Mesendoderm (in vitro differentiated cells): Measurements from ENCODE around the gene PCIF1. TPM values are rescaled to one million over a fixed set of nuclear protein-coding genes. Genes with fewer than 3 reads are reported as not detected.
A peak's percentile ranks its signal among the peaks of the same experiment; 100 is the strongest.

Experiments used
- DNase-seq: peaks from one replicate; pipeline ENCODE4 v3.0.0; 2013
- H2AK5ac ChIP-seq: 2 replicates; pipeline ENCODE4 v1.6.1; 2013; ENCODE audit warnings: low read length, inconsistent platforms
- H2BK120ac ChIP-seq: 2 replicates; pipeline ENCODE4 v1.6.1; 2013; ENCODE audit warnings: low read depth, mild to moderate bottlenecking, low read length, moderate library complexity, mixed read lengths
- H2BK15ac ChIP-seq: replicated peaks from 2 replicates; pipeline ENCODE4 v1.6.1; 2013; ENCODE audit warnings: low read depth, mild to moderate bottlenecking, moderate library complexity
- H2BK5ac ChIP-seq: 2 replicates; pipeline ENCODE4 v1.6.1; 2013; ENCODE audit warnings: low read length, inconsistent platforms
- H3K18ac ChIP-seq: 2 replicates; pipeline ENCODE4 v1.6.1; 2013; ENCODE audit warnings: mild to moderate bottlenecking, low read length, mixed read lengths
- H3K23ac ChIP-seq: one replicate; pipeline ENCODE4 v1.6.1; 2013; ENCODE audit warnings: low read length
- H3K27ac ChIP-seq: 2 replicates; pipeline ENCODE4 v1.5.1; 2013; ENCODE audit warnings: low read depth, mild to moderate bottlenecking, inconsistent platforms, low read length, moderate library complexity
- H3K27me3 ChIP-seq: 2 replicates; pipeline ENCODE4 v1.6.1; 2013; ENCODE audit warnings: low read length, control low read depth, mild to moderate bottlenecking, inconsistent platforms; ENCODE audit not compliant: insufficient read depth, poor library complexity
- H3K36me3 ChIP-seq: 2 replicates; pipeline ENCODE4 v1.6.1; 2013; ENCODE audit warnings: low read length, inconsistent platforms; ENCODE audit not compliant: control insufficient read depth, insufficient read depth
- H3K4ac ChIP-seq: one replicate; pipeline ENCODE4 v1.6.1; 2013; ENCODE audit warnings: low read depth, mild to moderate bottlenecking, low read length, moderate library complexity
- H3K4me1 ChIP-seq: 2 replicates; pipeline ENCODE4 v1.6.1; 2013; ENCODE audit warnings: low read depth, low read length, inconsistent platforms; ENCODE audit not compliant: control insufficient read depth
- H3K4me2 ChIP-seq: 2 replicates; pipeline ENCODE4 v1.6.1; 2013; ENCODE audit warnings: low read length
- H3K4me3 ChIP-seq: 2 replicates; pipeline ENCODE4 v1.5.1; 2013; ENCODE audit warnings: mild to moderate bottlenecking, low read length
- H3K56ac ChIP-seq: one replicate; pipeline ENCODE4 v1.6.1; 2013; ENCODE audit warnings: low read length
- H3K79me1 ChIP-seq: 2 replicates; pipeline ENCODE4 v1.6.1; 2013; ENCODE audit warnings: low read length, inconsistent platforms
- H3K79me2 ChIP-seq: 2 replicates; pipeline ENCODE4 v1.6.1; 2013; ENCODE audit warnings: mild to moderate bottlenecking, low read length; ENCODE audit not compliant: control insufficient read depth, insufficient read depth
- H3K9ac ChIP-seq: 2 replicates; pipeline ENCODE4 v1.6.1; 2013; ENCODE audit warnings: low read length, inconsistent platforms
- H4K5ac ChIP-seq: one replicate; pipeline ENCODE4 v1.6.1; 2013; ENCODE audit warnings: low read length
- H4K8ac ChIP-seq: one replicate; pipeline ENCODE4 v1.6.1; 2013; ENCODE audit warnings: low read depth, mild to moderate bottlenecking, control low read depth, low read length, moderate library complexity
- WGBS: extraction: QIAGEN DNeasy Blood & Tissue Kit; methylation state at CpG from one replicate; pipeline ENCODE4 v1.1.7; 2013; ENCODE audit warnings: low lambda C conversion rate, missing lambda C conversion rate; ENCODE audit not compliant: insufficient coverage; ENCODE audit errors: extremely low coverage; 5-methylcytosine and 5-hydroxymethylcytosine counted together
- polyA plus RNA-seq, 2 experiments: library from polyadenylated mRNA; stranded (reverse); fragments of 200-250 nt; gene quantifications; one replicate each; pipeline ENCODE4 v1.2.3, GENCODE V29; 2013

PCIF1 gene
- polyA plus RNA-seq (2013, experiment 1 of 2), result 21.6 TPM
- polyA plus RNA-seq (2013, experiment 2 of 2), result 20.1 TPM

GRCh38 chr20:45934586-45935415 is at the start of gene PCIF1:
Gene PCIF1 (plus strand): TSS chr20:45934683. CDS start chr20:45939000, 4,317 bp downstream.
- peak within 1 kb of the TSS; percentile 77 for H2BK5ac ChIP-seq
- H3K4me3 ChIP-seq, result peak within 1 kb of the TSS; percentile 95
- H2BK120ac ChIP-seq, result peak within 1 kb of the TSS; percentile 76
- H3K18ac ChIP-seq, result peak within 1 kb of the TSS; percentile 97
- peak within 1 kb of the TSS; percentile 82 for H3K23ac ChIP-seq
- peaks cover 7% of the 10 kb centered on the region for H3K36me3 ChIP-seq
- H3K79me1 ChIP-seq, result peaks cover 11% of the 10 kb centered on the region
- H3K4me2 ChIP-seq, result peak within 1 kb of the TSS; percentile 98
- H2AK5ac ChIP-seq, result peak within 1 kb of the TSS; percentile 35
- H4K5ac ChIP-seq, result no peak within 1 kb of the TSS
- peaks cover 5% of the 10 kb centered on the region for H3K4me1 ChIP-seq
- peak; percentile 98 for DNase-seq
- no peak within 1 kb of the TSS for H2BK15ac ChIP-seq
- peak within 1 kb of the TSS; percentile 98 for H3K27ac ChIP-seq
- H3K4ac ChIP-seq, result peak within 1 kb of the TSS; percentile 99
- peak within 1 kb of the TSS; percentile 90 for H3K56ac ChIP-seq
- no peaks in the 10 kb centered on the region for H3K27me3 ChIP-seq
- peak within 1 kb of the TSS; percentile 90 for H3K9ac ChIP-seq
- peak within 1 kb of the TSS; percentile 82 for H4K8ac ChIP-seq
- H3K79me2 ChIP-seq, result peaks cover 7% of the 10 kb centered on the region
- WGBS, result no CpG with 5 or more reads among the region's 102 CpGs

DNA sequence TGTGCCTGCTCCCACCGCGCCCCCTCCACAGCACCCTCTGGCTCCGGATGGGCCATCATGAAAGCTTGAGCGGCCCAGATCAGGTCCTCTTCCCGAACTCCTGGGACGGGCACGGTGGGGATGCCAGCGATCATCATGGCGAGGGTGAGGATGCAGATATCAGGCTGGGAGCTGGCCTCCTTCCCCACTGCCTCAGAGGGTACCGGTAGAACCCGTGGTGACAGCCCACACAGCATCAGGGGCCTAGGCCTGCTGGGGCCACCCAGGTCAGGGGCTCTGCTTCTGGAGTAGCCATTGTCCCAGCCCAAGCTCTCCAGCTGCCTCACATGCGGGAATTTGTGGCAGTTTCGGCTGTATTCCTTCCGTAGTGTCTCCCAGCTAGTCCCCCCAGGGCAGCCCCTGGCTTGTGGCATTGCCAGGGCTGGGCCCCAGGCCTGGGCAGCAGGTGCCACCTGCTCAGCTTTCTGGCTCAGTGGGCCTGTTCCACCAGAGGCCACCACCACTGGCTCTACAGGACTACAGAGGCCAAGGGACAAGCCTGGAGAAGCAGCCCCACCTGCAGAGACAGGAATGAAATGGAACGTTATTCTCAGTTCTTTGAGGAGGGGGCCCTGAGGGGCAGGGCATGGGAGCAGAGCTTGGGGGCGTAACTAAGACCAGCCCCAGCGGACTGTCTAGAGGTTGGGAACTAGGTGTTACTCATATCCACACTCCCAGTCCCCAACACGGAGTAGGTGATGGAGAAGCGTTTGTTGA is 47.7 kb upstream of the PCIF1 start:
- Histone ChIP-seq H3K4me1 (no peaks in the 10 kb centered on the region), H2BK120ac (no peak overlapping the region)

DNA sequence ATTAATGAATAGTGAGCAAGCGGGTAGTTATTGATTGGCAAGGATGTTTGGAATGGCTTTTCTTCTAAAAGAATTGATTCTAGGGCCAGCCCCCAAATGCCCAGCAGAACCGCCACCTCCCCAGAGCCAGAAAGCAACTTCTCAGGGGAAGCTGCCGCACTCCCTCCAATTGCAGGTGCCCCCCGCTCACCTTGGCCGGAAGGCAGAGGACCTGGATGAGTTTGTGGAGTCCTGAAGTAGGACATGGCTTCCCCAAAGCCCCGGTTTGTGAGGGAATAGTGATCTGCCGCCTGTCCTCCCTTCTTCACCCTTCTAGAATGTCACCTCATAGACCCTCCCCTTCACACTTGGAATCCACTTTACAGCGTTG is 47.2 kb upstream of the PCIF1 start, which contains the start of gene SPATA25:
Gene SPATA25, minus strand, starts transcription at position 277 of the 370 bp plus-strand sequence. Its CDS starts 32 bp downstream, at position 245.
- DNase-seq, result no peak
- H3K56ac ChIP-seq, result no peak within 1 kb of the TSS
- no CpG with 5 or more reads among the region's 8 CpGs for WGBS
- peaks cover 2% of the 10 kb centered on the region for H3K79me2 ChIP-seq
- no peak within 1 kb of the TSS for H4K8ac ChIP-seq
- no peaks in the 10 kb centered on the region for H3K27me3 ChIP-seq
- no peak within 1 kb of the TSS for H3K27ac ChIP-seq
- H3K4me2 ChIP-seq, result no peak within 1 kb of the TSS
- H3K36me3 ChIP-seq, result peaks cover 7% of the 10 kb centered on the region
- no peak within 1 kb of the TSS for H3K4me3 ChIP-seq
- no peak within 1 kb of the TSS for H2BK120ac ChIP-seq
- no peak within 1 kb of the TSS for H3K4ac ChIP-seq
- no peak within 1 kb of the TSS for H2BK15ac ChIP-seq
- H3K79me1 ChIP-seq, result peaks cover 2% of the 10 kb centered on the region
- no peak within 1 kb of the TSS for H3K23ac ChIP-seq
- H2BK5ac ChIP-seq, result no peak within 1 kb of the TSS
- no peak within 1 kb of the TSS for H3K9ac ChIP-seq
- H3K18ac ChIP-seq, result no peak within 1 kb of the TSS
- H2AK5ac ChIP-seq, result no peak within 1 kb of the TSS
- no peak within 1 kb of the TSS for H4K5ac ChIP-seq
- H3K4me1 ChIP-seq, result no peaks in the 10 kb centered on the region

More for the DNA sequence above, 47.7 kb upstream of the PCIF1 start:
- no peak overlapping the region for H3K27ac ChIP-seq
- no peak overlapping the region for H3K56ac ChIP-seq
- H3K79me1 ChIP-seq, result peaks cover 2% of the 10 kb centered on the region
- H2BK5ac ChIP-seq, result no peak overlapping the region
- no peak overlapping the region for H3K9ac ChIP-seq
- H3K79me2 ChIP-seq, result peaks cover 2% of the 10 kb centered on the region
- WGBS, result no CpG with 5 or more reads among the region's 19 CpGs
- H3K23ac ChIP-seq, result no peak overlapping the region
- no peak overlapping the region for H3K4ac ChIP-seq
- H3K4me2 ChIP-seq, result no peak overlapping the region
- peaks cover 7% of the 10 kb centered on the region for H3K36me3 ChIP-seq
- H3K4me3 ChIP-seq, result no peak overlapping the region
- no peak overlapping the region for H2BK15ac ChIP-seq
- no peak overlapping the region for H2AK5ac ChIP-seq
- H4K5ac ChIP-seq, result no peak overlapping the region
- H3K18ac ChIP-seq, result no peak overlapping the region
- H3K27me3 ChIP-seq, result no peaks in the 10 kb centered on the region
- DNase-seq, result no peak
- no peak overlapping the region for H4K8ac ChIP-seq

- H3K4me2 ChIP-seq, result no peak overlapping the region
- H4K8ac ChIP-seq, result no peak overlapping the region
- H3K18ac ChIP-seq, result no peak overlapping the region
- no peaks in the 10 kb centered on the region for H3K4me1 ChIP-seq
- H3K27ac ChIP-seq, result no peak overlapping the region
- no peak overlapping the region for H2AK5ac ChIP-seq
- no peaks in the 10 kb centered on the region for H3K79me1 ChIP-seq
- no peak overlapping the region for H3K9ac ChIP-seq
- H3K27me3 ChIP-seq, result no peaks in the 10 kb centered on the region
- no peak overlapping the region for H2BK15ac ChIP-seq
- H2BK120ac ChIP-seq, result no peak overlapping the region
- no CpG with 5 or more reads among the region's 3 CpGs for WGBS
- no peak overlapping the region for H3K4ac ChIP-seq
- no peak overlapping the region for H3K56ac ChIP-seq
- H2BK5ac ChIP-seq, result no peak overlapping the region
- H3K36me3 ChIP-seq, result no peaks in the 10 kb centered on the region
- DNase-seq, result no peak
- no peak overlapping the region for H3K4me3 ChIP-seq
- H3K23ac ChIP-seq, result no peak overlapping the region
- H4K5ac ChIP-seq, result no peak overlapping the region
- no peaks in the 10 kb centered on the region for H3K79me2 ChIP-seq
Observed at GRCh38 chr20:45888681-45889080, 45.8 kb upstream of the PCIF1 start.

GRCh38 chr20:45890077-45890984 is 44.2 kb upstream of the PCIF1 start:
- no peaks in the 10 kb centered on the region for H3K79me1 ChIP-seq
- H2BK120ac ChIP-seq, result no peak overlapping the region
- peak overlapping the region; percentile 89 for H3K23ac ChIP-seq
- H2BK5ac ChIP-seq, result no peak overlapping the region
- H3K56ac ChIP-seq, result peak overlapping the region; percentile 96
- no peak overlapping the region for H3K27ac ChIP-seq
- H3K9ac ChIP-seq, result peak overlapping the region; percentile 88
- H2AK5ac ChIP-seq, result no peak overlapping the region
- H3K4me3 ChIP-seq, result peak overlapping the region; percentile 78
- peak overlapping the region; percentile 43 for H3K4ac ChIP-seq
- H3K4me2 ChIP-seq, result peak overlapping the region; percentile 90
- H4K5ac ChIP-seq, result no peak overlapping the region
- H3K79me2 ChIP-seq, result no peaks in the 10 kb centered on the region
- no peaks in the 10 kb centered on the region for H3K4me1 ChIP-seq
- H2BK15ac ChIP-seq, result no peak overlapping the region
- no peak overlapping the region for H4K8ac ChIP-seq
- H3K36me3 ChIP-seq, result no peaks in the 10 kb centered on the region
- H3K27me3 ChIP-seq, result no peaks in the 10 kb centered on the region
- H3K18ac ChIP-seq, result peak overlapping the region; percentile 5
- no CpG with 5 or more reads among the region's 79 CpGs for WGBS
- peak; percentile 90 for DNase-seq
